Measurements from ENCODE around the gene TMED4. TPM values are rescaled to one million over a fixed set of nuclear protein-coding genes. Genes with fewer than 3 reads are reported as not detected.
"Not testable (repeated sequence)": the region's sequence is repeated elsewhere in the genome, so short reads cannot be mapped to it uniquely, and the experiment has no call there.

TMED4 gene
- total RNA-seq, 4 donors from 2014 or later, result 80.9 to 319 (median 262) TPM

- peaks cover 0 to 58% (median 0%) of the 10 kb centered on the region in 3 donors for H3K36me3 ChIP-seq
- no peak overlapping the region for H3K27ac ChIP-seq
- H3K4me3 ChIP-seq, result no peak overlapping the region
- H3K27me3 ChIP-seq, result no peaks in the 10 kb centered on the region
- peaks cover 0 to 5% (median 0%) of the 10 kb centered on the region in 4 donors for H3K4me1 ChIP-seq
- H3K9me3 ChIP-seq, result no peaks in the 10 kb centered on the region
- DNase-seq, result no peak
- no peak for TF ChIP-seq POLR2A (IDR thresholded peaks at IDR 0.05)
- TF ChIP-seq, protein P1, sequence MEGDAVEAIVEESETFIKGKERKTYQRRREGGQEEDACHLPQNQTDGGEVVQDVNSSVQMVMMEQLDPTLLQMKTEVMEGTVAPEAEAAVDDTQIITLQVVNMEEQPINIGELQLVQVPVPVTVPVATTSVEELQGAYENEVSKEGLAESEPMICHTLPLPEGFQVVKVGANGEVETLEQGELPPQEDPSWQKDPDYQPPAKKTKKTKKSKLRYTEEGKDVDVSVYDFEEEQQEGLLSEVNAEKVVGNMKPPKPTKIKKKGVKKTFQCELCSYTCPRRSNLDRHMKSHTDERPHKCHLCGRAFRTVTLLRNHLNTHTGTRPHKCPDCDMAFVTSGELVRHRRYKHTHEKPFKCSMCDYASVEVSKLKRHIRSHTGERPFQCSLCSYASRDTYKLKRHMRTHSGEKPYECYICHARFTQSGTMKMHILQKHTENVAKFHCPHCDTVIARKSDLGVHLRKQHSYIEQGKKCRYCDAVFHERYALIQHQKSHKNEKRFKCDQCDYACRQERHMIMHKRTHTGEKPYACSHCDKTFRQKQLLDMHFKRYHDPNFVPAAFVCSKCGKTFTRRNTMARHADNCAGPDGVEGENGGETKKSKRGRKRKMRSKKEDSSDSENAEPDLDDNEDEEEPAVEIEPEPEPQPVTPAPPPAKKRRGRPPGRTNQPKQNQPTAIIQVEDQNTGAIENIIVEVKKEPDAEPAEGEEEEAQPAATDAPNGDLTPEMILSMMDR (IDR thresholded peaks at IDR 0.05), result no peak
Observed at GRCh38 chr7:44564606-44565005, 17.4 kb downstream of the TMED4 start.

DNA sequence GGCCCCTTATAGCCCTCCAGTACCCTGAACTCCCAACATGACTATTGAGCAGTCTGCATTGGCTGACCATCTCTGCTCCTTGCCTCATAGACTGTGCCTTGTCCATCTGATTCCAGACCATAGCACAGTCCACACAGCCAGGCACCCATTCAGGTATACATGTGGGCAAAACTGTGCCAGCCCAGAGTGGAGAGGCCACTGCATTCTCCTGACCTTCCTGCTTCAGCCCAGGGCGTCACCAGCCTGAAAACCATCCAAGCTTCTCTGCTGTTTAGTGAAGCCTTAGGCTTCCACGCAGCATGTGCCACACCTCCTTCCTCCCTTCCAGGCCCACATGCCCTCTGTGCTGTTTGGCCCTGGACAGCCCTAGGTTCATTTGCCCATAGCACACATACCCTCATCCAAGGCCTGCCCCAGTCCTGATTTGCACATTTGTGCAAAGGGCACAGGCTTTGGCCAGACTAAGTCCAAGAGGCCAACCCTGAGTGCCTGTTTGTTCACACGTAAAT, 18.8 kb downstream of the TMED4 start:
- Histone ChIP-seq H3K27me3 (no peaks in the 10 kb centered on the region), H3K27ac (peak overlapping the region in 1 of 4 donors; percentile 63), H3K36me3 (peaks cover 0 to 45% (median 0%) of the 10 kb centered on the region in 3 donors), H3K9me3 (no peaks in the 10 kb centered on the region), H3K4me3 (no peak overlapping the region), H3K4me1 (peaks cover 0 to 5% (median 0%) of the 10 kb centered on the region in 4 donors)
- TF ChIP-seq, protein P1 (IDR thresholded peaks at IDR 0.05), result no peak
- no peak for TF ChIP-seq POLR2A (IDR thresholded peaks at IDR 0.05)
- DNase-seq, result peak in 2 of 3 donors; percentile 37 to 42

DNA sequence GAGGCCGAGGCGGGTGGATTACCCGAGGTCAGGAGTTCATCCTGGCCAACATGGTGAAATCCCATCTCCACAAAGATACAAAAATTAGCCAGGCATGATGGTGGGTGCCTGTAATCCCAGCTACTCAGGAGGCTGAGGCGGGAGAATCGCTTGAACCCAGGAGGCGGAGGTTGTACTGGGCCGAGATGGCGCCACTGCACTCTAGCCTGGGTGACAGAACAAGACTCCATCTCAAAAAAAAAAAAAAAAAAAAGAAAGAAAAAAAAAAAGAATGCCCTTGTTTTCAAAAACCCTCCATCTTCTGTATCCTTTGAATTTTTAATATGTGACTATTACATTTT, 19.4 kb downstream of the TMED4 start:
- not testable (repeated sequence) for H3K27me3 ChIP-seq, H3K4me1 ChIP-seq, H3K4me3 ChIP-seq, H3K9me3 ChIP-seq, DNase-seq
- Histone ChIP-seq H3K27ac (peak overlapping the region in 1 of 4 donors; percentile 63), H3K36me3 (peaks cover 0 to 38% (median 0%) of the 10 kb centered on the region in 3 donors)

DNA sequence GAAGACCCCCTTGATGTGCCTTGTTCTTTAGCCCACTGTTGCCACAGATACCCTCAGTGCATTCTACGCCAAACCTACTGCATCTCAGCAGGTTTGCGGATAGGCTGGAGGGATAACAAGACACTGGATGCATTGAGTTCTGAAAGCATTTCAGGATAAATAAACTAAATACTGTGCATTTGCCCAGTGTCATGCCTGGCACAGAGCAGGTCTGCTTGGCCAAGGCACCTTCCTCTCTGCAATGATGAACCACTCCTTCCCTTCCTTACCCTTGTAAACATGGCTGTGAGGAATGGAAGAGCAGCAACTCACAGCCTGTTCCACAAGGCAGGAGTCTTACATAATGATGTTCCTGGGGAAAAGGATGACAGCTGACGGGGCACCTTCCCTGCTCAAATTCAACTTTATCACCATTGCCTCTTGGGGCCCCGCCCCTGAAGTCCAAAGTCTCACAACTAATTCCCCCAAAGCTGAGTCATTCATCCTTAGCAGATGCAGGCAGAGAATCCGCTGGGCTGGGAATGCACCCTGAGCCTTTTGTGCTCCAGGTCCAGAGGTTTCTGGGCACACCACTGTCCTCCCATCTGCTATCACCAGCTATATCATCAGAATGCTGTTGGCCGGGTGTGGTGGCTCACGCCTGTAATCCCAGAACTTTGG, 19.9 kb downstream of the TMED4 start:
- H3K9me3 ChIP-seq, result no peaks in the 10 kb centered on the region
- peaks cover 0 to 33% (median 0%) of the 10 kb centered on the region in 3 donors for H3K36me3 ChIP-seq
- H3K27ac ChIP-seq, result peak overlapping the region in 1 of 4 donors; percentile 69
- H3K4me3 ChIP-seq, result no peak overlapping the region
- peak in 2 of 3 donors; percentile 79 to 89 for DNase-seq
- H3K27me3 ChIP-seq, result no peaks in the 10 kb centered on the region
- H3K4me1 ChIP-seq, result peaks cover 0 to 5% (median 0%) of the 10 kb centered on the region in 4 donors
- peak in 1 of 2 donors; percentile 15 for TF ChIP-seq POLR2A (IDR thresholded peaks at IDR 0.05)
- TF ChIP-seq, protein P1 (IDR thresholded peaks at IDR 0.05), result no peak

DNA sequence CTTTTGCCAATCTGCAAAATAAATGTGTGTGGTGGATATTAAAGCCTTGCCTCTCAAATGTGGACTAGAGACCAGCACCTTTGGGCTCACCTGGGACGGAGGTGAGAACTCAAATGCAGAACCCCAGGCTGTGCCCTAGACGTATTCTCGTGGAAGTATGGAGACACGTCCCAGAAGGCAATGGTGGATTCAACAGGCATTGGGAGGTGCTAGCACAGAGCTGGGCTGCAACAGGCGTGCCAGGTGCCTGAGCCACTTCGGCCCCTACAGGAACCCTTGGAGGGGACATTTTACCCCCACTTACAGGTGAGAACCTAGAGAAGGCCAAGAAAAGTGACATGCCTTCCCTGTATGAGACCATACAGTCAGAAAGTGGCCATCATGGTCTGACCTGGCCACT, 20.6 kb downstream of the TMED4 start:
- TF ChIP-seq, protein P1 (IDR thresholded peaks at IDR 0.05), result no peak
- no peak for TF ChIP-seq POLR2A (IDR thresholded peaks at IDR 0.05)
- H3K4me1 ChIP-seq, result peaks cover 0 to 5% (median 0%) of the 10 kb centered on the region in 4 donors
- H3K27ac ChIP-seq, result peak overlapping the region in 1 of 4 donors; percentile 69
- H3K9me3 ChIP-seq, result no peaks in the 10 kb centered on the region
- no peak overlapping the region for H3K4me3 ChIP-seq
- no peaks in the 10 kb centered on the region for H3K27me3 ChIP-seq
- peaks cover 0 to 27% (median 0%) of the 10 kb centered on the region in 3 donors for H3K36me3 ChIP-seq
- DNase-seq, result no peak

DNA sequence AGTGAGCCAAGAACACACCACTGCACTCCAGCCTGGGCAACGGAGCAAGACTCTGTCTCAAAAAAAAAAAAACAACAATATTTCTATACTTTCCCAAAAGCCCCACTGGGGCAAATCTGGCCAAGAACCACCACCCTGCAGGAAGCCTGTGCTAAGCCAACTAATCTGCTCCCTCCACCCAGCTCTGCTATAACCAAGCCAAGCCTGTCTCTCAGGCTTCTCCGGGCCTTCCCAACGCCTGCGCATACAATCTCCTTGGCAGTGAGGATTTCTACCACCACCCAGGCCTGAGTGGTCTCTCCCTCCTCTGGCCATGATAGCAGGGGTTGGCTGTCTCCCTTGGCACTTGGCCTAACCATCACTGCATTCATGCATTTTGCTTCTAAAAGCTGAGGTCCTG, 22.5 kb downstream of the TMED4 start:
- Histone ChIP-seq H3K36me3 (peaks cover 0 to 7% (median 0%) of the 10 kb centered on the region in 3 donors), H3K27ac (no peak overlapping the region), H3K4me1 (peaks cover 0 to 5% (median 0%) of the 10 kb centered on the region in 4 donors), H3K9me3 (no peaks in the 10 kb centered on the region), H3K27me3 (no peaks in the 10 kb centered on the region), H3K4me3 (no peak overlapping the region)
- no peak for DNase-seq
- TF ChIP-seq, protein P1 (IDR thresholded peaks at IDR 0.05), result no peak
- TF ChIP-seq POLR2A (IDR thresholded peaks at IDR 0.05), result no peak

All from Peyer's patch (tissue), 4 donors.